HepG2 (cell line): ENCODE results near the gene ZFP36L2.

Source experiments
- BRF2 ChIP-seq: sonication (generic); formaldehyde crosslinking; IDR thresholded peaks from 2 replicates; pipeline ENCODE4 v1.8.1; 2022; ENCODE audit warnings: mild to moderate bottlenecking, missing genetic modification reagents
- CHCHD3 ChIP-seq: sonication (generic); formaldehyde crosslinking; IDR thresholded peaks from 2 replicates; pipeline ENCODE4 v1.8.0; 2022; ENCODE audit warnings: mild to moderate bottlenecking, missing genetic modification reagents, moderate library complexity
- CTCF ChIP-seq: sonication (generic); formaldehyde crosslinking; IDR thresholded peaks from 2 replicates; pipeline ENCODE4 v1.5.0; 2020; ENCODE audit warnings: mild to moderate bottlenecking, missing genetic modification reagents, moderate library complexity
- EP300 ChIP-seq, 3 experiments: sonication (generic) in 1 of 3; formaldehyde crosslinking in 1 of 3; IDR thresholded peaks; 2 replicates each; pipeline versions ENCODE4 v1.5.1 to v1.6.1; 2011 to 2020; ENCODE audit warnings: low read depth in 2 of 3, low read length in 2 of 3, borderline replicate concordance in 1 of 3, improper control_type of control experiment in 1 of 3, mild to moderate bottlenecking in 1 of 3, missing genetic modification reagents in 1 of 3, moderate library complexity in 1 of 3
- HNRNPUL1 ChIP-seq: fragments of 200-400 bp; formaldehyde crosslinking; IDR thresholded peaks from 2 replicates; pipeline ENCODE4 v1.6.1; 2017; ENCODE audit warnings: low read depth, mild to moderate bottlenecking, low read length, moderate library complexity
- JUN ChIP-seq: sonication (generic); formaldehyde crosslinking; IDR thresholded peaks from 2 replicates; pipeline ENCODE4 v1.4.0; 2020; ENCODE audit warnings: mild to moderate bottlenecking, missing genetic modification reagents
- MAFF ChIP-seq: IDR thresholded peaks from 2 replicates; pipeline ENCODE4 v1.6.1; 2011; ENCODE audit warnings: low read depth, low read length, improper control_type of control experiment
- PAXIP1 ChIP-seq: sonication (generic); formaldehyde crosslinking; conservative IDR thresholded peaks from 2 replicates; pipeline ENCODE4 v1.4.0; 2020; ENCODE audit warnings: mild to moderate bottlenecking, missing genetic modification reagents, moderate library complexity
- SAFB2 ChIP-seq: sonication (generic); formaldehyde crosslinking; IDR thresholded peaks from 2 replicates; pipeline ENCODE4 v1.5.1; 2020; ENCODE audit warnings: missing genetic modification reagents, low read depth, mild to moderate bottlenecking, borderline replicate concordance
- ZNF274 ChIP-seq: sonication (generic); formaldehyde crosslinking; IDR thresholded peaks from 2 replicates; pipeline ENCODE4 v1.5.1; 2020; ENCODE audit warnings: mild to moderate bottlenecking, missing genetic modification reagents
- ZSCAN29 ChIP-seq: sonication (generic); formaldehyde crosslinking; conservative IDR thresholded peaks from 2 replicates; pipeline ENCODE4 v1.4.0; 2020; ENCODE audit warnings: mild to moderate bottlenecking, missing genetic modification reagents
- TF ChIP-seq, protein P1 (sequence below): sonication (generic); formaldehyde crosslinking; IDR thresholded peaks from 2 replicates; pipeline ENCODE4 v1.4.0; 2020; ENCODE audit warnings: missing genetic modification reagents

- TF ChIP-seq CTCF (CRISPR knock-in tag) (peak; percentile 62), JUN (no peak), EP300 (IDR thresholded peaks at IDR 0.05; ENCODE audit: low read depth in 2 of 2, low read length in 2 of 2) (peak in 1 of 2 experiments; percentile 36; a peak in 1 of 4 replicates), EP300 (CRISPR knock-in tag; IDR thresholded peaks at IDR 0.05; ENCODE audit: borderline replicate concordance) (peak; percentile 69), CHCHD3 (CRISPR knock-in tag) (no peak), PAXIP1 (CRISPR knock-in tag) (peak; percentile 75), ZSCAN29 (CRISPR knock-in tag) (peak; percentile 70; the same call in 1 of the 2 replicates), MAFF (no peak), BRF2 (no peak), ZNF274 (CRISPR knock-in tag) (peak; percentile 87), SAFB2 (no peak), HNRNPUL1 (no peak)
- TF ChIP-seq, protein P1, sequence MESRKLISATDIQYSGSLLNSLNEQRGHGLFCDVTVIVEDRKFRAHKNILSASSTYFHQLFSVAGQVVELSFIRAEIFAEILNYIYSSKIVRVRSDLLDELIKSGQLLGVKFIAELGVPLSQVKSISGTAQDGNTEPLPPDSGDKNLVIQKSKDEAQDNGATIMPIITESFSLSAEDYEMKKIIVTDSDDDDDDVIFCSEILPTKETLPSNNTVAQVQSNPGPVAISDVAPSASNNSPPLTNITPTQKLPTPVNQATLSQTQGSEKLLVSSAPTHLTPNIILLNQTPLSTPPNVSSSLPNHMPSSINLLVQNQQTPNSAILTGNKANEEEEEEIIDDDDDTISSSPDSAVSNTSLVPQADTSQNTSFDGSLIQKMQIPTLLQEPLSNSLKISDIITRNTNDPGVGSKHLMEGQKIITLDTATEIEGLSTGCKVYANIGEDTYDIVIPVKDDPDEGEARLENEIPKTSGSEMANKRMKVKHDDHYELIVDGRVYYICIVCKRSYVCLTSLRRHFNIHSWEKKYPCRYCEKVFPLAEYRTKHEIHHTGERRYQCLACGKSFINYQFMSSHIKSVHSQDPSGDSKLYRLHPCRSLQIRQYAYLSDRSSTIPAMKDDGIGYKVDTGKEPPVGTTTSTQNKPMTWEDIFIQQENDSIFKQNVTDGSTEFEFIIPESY (CRISPR knock-in tag), result peak; percentile 37; the same call in 1 of the 2 replicates
These were observed 26.6 kb downstream of the ZFP36L2 start for GRCh38 chr2:43199492-43200488.
